Mucosa of descending colon (tissue), 3 donors: Measurements from ENCODE around the gene DDX51. TPM values are rescaled to one million over a fixed set of nuclear protein-coding genes. Genes with fewer than 3 reads are reported as not detected.
A peak's percentile ranks its signal among the peaks of the same experiment; 100 is the strongest.

Experiments used
- ATAC-seq: fragments of 200-7000 bp; cut with Tn5 transposase; one replicate; pipeline ENCODE4 v1.9.1; 2020; ENCODE audit warnings: mild to moderate bottlenecking, moderate library complexity
- DNase-seq, 3 donors: peaks; one replicate each; pipeline ENCODE4 v3.0.0-alpha.2; 2020
- H3K36me3 ChIP-seq: fragments of 200-600 bp; one replicate; pipeline ENCODE4 v1.8.0; 2021; ENCODE audit warnings: low read depth, mild to moderate bottlenecking
- H3K4me1 ChIP-seq: fragments of 200-600 bp; one replicate; pipeline ENCODE4 v1.8.0; 2021; ENCODE audit warnings: low read depth, mild to moderate bottlenecking
- H3K4me3 ChIP-seq: fragments of 200-600 bp; one replicate; pipeline ENCODE4 v1.8.0; 2021; ENCODE audit warnings: mild to moderate bottlenecking
- H3K9me3 ChIP-seq: fragments of 200-600 bp; one replicate; pipeline ENCODE4 v1.8.0; 2021; ENCODE audit warnings: mild to moderate bottlenecking
- intact Hi-C, 2 donors: fragments of 100-400 bp; cut with DNase I in 1 of 2; cut with micrococcal nuclease in 1 of 2; formaldehyde crosslinking; loops; one replicate each; pipeline versions ENCODE4 v1.11.0 to v1.11.1; 2022; cut with DNase I, micrococcal nuclease
- total RNA-seq, 3 donors: library from RNA; stranded (reverse); fragmentation: NEBNext Ultra II Directional in 2 of 3; extraction: Animal tissue kit (Norgen Biotek cat#: 25700) in 2 of 3; gene quantifications; one replicate each; pipeline versions ENCODE4 v1.2.1 to v1.2.4, GENCODE V29; 2021 to 2023
- TF ChIP-seq, protein P1 (sequence below): fragments of 200-600 bp; IDR thresholded peaks from one replicate; pipeline ENCODE4 v1.8.0; 2022; ENCODE audit warnings: antibody characterized with exemption, mild to moderate bottlenecking
- donor health status: DM: no; HTN: no; CAD: no; lungs with moderate emphysema.
- donor health status: DM: no; HTN: no; CAD: no.
- donor health status: DM: no; HTN: yes; CAD: no.

DDX51 gene
- total RNA-seq, 3 donors from 2014 or later = 14.2 to 18.7 (median 15.6) TPM

GRCh38 chr12:132186208-132186856, 42.2 kb upstream of the DDX51 start:
- no peaks in the 10 kb centered on the region for H3K9me3 ChIP-seq
- DNase-seq (no peak), ATAC-seq (no peak)
- no peaks in the 10 kb centered on the region for H3K36me3 ChIP-seq
- no peak overlapping the region for H3K4me3 ChIP-seq
- peaks cover 9% of the 10 kb centered on the region for H3K4me1 ChIP-seq
- intact Hi-C loops = no loop called here
- TF ChIP-seq, protein P1, sequence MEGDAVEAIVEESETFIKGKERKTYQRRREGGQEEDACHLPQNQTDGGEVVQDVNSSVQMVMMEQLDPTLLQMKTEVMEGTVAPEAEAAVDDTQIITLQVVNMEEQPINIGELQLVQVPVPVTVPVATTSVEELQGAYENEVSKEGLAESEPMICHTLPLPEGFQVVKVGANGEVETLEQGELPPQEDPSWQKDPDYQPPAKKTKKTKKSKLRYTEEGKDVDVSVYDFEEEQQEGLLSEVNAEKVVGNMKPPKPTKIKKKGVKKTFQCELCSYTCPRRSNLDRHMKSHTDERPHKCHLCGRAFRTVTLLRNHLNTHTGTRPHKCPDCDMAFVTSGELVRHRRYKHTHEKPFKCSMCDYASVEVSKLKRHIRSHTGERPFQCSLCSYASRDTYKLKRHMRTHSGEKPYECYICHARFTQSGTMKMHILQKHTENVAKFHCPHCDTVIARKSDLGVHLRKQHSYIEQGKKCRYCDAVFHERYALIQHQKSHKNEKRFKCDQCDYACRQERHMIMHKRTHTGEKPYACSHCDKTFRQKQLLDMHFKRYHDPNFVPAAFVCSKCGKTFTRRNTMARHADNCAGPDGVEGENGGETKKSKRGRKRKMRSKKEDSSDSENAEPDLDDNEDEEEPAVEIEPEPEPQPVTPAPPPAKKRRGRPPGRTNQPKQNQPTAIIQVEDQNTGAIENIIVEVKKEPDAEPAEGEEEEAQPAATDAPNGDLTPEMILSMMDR = no peak

GRCh38 chr12:132185705-132186104, 41.6 kb upstream of the DDX51 start:
- Histone ChIP-seq H3K4me1 (peaks cover 9% of the 10 kb centered on the region), H3K36me3 (no peaks in the 10 kb centered on the region), H3K9me3 (no peaks in the 10 kb centered on the region), H3K4me3 (no peak overlapping the region)
- TF ChIP-seq, protein P1 = no peak
- DNase-seq (no peak), ATAC-seq (no peak)
- intact Hi-C loops = no loop called here

DNA sequence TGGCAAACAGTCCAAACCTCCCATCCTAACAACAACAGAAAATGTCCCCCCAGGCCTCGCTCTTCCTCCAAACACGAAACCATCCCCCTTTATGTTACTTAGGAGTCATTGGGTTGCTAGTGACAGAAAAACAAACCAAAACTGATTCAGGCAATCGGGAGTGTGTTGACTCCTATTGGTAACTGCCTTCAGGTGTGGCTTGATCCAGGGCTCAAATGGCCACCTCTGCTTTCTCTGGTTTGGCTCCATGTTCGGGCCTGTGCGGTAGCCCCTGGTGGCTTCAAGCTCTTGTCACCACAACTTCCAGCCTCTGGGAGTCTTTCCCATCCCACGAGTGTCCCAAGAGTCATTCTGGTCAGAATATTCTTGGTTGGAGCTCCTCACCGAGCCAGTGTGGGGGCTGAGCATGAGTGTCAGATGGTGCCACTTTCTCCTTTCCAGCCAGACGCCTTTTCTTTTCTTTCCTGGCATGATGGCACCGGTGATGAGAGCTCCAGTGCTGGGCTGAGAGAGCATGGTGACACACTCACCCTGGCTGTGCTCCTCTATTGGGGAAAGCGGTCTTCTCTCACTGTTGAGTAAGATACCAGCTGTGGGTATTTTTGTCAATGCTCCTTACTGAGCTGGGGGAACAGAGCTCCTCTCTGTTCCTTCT, 38.7 kb upstream of the DDX51 start:
- Histone ChIP-seq H3K4me1 (no peaks in the 10 kb centered on the region), H3K36me3 (no peaks in the 10 kb centered on the region), H3K9me3 (no peaks in the 10 kb centered on the region), H3K4me3 (no peak overlapping the region)
- DNase-seq (no peak), ATAC-seq (no peak)
- TF ChIP-seq, protein P1 = no peak
- intact Hi-C loops = no loop called here

DNA sequence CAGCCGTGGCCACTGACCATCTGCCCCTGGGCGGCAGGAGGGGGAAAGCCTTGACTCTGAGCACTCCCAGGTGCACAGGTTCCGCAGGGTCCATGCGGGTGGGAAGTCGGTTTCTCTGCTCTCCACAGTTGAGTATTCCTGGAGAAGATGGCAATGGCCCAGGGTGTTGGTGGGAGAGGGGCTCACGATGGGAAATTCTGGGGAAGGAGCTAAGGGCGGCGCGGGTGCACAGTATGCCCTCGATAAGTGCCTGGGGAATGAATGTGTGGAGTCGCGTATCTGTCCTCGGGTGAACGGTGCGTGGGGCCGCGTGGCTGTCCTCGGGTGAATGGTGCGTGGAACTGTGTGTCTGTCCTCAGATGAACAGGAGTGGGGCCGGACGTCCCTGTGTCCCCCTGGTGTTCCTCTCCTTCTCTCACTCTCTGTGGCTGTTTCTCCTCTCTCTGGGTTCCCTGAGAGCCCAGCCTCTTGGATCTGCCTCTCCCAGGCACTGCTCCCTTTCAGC, 38.1 kb upstream of the DDX51 start:
- TF ChIP-seq, protein P1 = no peak
- DNase-seq (peak in 1 of 3 donors; percentile 31), ATAC-seq (no peak)
- Histone ChIP-seq H3K9me3 (no peaks in the 10 kb centered on the region), H3K4me3 (no peak overlapping the region), H3K36me3 (no peaks in the 10 kb centered on the region), H3K4me1 (no peaks in the 10 kb centered on the region)
- intact Hi-C loops = no loop called here

DNA sequence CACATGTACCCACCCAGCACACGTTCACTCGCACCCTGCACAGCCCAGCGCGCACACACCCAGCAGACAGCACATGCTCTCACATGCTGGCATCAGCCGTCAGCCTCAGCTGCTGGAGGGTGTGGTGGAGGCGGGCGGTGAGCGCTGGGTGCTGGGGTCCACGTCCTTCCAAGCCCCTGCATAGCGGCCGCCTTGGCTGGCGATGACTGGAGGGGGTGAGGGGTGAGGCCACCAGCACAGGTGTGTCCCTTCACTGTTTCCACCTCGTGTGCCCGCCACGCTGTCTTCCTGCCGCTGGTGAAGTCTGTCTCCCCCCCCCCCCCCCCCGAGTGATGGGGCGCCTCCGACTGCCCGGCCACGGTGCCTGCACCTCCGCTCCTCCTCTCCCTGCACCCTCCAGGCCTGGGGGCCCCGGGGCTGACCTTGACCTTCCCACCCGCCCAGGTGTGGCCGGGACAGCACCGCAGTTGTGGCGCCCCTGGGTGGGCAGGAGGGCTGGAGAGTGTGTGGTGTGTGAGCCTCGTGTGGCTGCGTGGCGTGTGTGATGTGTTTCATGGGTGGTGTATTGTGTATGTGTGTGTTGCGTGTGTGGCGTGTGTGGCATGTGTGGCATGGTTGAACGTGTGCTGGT, 37.6 kb upstream of the DDX51 start:
- Histone ChIP-seq H3K4me3 (no peak overlapping the region), H3K4me1 (no peaks in the 10 kb centered on the region), H3K9me3 (no peaks in the 10 kb centered on the region), H3K36me3 (no peaks in the 10 kb centered on the region)
- DNase-seq (peak in 1 of 3 donors; percentile 36), ATAC-seq (no peak)
- intact Hi-C loops = no loop called here
- TF ChIP-seq, protein P1 = no peak
